Measurements from ENCODE around the gene SCUBE1. TPM values are rescaled to one million over a fixed set of nuclear protein-coding genes. Genes with fewer than 3 reads are reported as not detected.

The SCUBE1 gene
- total RNA-seq, 1 donor from 2014 or later, result not detected

- H3K4me3 ChIP-seq (ENCODE audit: low read depth, low read length), result no peak overlapping the region
- DNase-seq (ENCODE audit: low read depth), result no peak
- TF ChIP-seq, protein P1, sequence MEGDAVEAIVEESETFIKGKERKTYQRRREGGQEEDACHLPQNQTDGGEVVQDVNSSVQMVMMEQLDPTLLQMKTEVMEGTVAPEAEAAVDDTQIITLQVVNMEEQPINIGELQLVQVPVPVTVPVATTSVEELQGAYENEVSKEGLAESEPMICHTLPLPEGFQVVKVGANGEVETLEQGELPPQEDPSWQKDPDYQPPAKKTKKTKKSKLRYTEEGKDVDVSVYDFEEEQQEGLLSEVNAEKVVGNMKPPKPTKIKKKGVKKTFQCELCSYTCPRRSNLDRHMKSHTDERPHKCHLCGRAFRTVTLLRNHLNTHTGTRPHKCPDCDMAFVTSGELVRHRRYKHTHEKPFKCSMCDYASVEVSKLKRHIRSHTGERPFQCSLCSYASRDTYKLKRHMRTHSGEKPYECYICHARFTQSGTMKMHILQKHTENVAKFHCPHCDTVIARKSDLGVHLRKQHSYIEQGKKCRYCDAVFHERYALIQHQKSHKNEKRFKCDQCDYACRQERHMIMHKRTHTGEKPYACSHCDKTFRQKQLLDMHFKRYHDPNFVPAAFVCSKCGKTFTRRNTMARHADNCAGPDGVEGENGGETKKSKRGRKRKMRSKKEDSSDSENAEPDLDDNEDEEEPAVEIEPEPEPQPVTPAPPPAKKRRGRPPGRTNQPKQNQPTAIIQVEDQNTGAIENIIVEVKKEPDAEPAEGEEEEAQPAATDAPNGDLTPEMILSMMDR (conservative IDR thresholded peaks at IDR 0.05; ENCODE audit: low read depth, low read length), result no peak
These were observed 85.6 kb downstream of the SCUBE1 start for GRCh38 chr22:43257549-43257948.

DNA sequence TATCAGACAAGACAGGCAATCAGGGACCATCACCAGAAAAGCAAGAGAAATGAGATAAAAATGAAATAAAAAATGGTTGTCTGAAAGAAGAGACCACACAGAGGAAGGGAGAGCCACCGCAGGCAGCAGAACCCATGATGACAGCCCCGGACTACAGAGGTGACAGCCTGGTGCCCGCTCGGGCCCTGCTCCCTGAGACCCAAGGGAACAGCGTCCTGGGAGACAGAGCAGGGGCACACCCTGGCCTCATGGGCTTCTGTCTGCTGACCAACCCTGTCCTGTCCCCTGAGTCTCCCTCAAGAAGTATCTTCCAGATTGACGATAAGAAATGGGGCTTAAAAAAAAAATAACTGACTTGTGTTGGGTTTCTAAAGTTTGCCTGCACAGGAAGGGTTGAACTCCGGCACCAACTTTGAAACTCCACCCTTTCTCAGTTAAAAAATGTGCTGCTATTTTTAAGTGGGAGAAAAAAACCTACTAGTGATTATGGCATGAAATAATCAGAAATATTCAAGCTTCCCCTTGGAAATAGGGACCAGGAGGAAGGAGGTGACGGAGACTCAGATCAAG, 86.1 kb downstream of the SCUBE1 start:
- DNase-seq (ENCODE audit: low read depth), result no peak
- no peak overlapping the region for H3K4me3 ChIP-seq (ENCODE audit: low read depth, low read length)
- TF ChIP-seq, protein P1 (conservative IDR thresholded peaks at IDR 0.05; ENCODE audit: low read depth, low read length), result no peak

DNA sequence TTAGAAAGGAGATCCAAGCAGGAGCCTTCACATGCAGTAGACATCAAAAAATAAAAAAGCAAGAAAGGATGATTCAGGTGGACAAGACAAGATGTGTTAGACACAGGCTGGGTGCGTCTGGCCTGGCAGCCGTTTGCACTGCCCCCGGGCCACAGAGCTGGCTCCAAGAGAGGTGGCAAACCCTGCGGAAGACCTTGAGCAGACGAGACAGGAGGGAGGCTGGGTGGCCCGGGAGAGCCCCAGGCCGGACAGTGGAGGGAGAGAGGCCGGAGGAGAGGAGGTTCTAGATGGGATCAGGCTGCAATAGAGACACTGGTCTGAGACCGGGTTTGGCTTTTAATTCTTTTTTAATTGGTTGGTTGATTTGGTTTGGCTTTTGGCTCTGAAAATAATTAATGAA, 86.6 kb downstream of the SCUBE1 start:
- no peak overlapping the region for H3K4me3 ChIP-seq (ENCODE audit: low read depth, low read length)
- TF ChIP-seq, protein P1 (conservative IDR thresholded peaks at IDR 0.05; ENCODE audit: low read depth, low read length), result no peak
- DNase-seq (ENCODE audit: low read depth), result no peak

DNA sequence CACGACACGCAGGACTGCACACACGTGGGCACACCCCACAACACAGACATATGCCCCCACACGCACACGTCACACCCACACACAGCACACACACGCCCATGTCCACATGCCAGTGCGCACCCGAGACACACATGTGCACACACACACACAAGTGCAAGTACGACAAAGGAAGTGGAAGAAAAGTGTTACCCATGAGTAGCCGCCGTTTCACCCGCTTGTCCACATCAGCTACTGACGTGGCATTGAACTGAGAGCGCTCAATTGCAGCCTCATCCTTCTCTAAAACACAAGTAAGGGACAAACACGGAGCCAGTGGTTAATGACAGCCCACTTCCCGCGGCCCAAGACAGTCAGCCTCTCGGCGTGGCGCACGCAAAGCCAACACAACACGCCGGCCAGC, 87.9 kb downstream of the SCUBE1 start:
- TF ChIP-seq, protein P1 (conservative IDR thresholded peaks at IDR 0.05; ENCODE audit: low read depth, low read length), result no peak
- no peak overlapping the region for H3K4me3 ChIP-seq (ENCODE audit: low read depth, low read length)
- no peak for DNase-seq (ENCODE audit: low read depth)

DNA sequence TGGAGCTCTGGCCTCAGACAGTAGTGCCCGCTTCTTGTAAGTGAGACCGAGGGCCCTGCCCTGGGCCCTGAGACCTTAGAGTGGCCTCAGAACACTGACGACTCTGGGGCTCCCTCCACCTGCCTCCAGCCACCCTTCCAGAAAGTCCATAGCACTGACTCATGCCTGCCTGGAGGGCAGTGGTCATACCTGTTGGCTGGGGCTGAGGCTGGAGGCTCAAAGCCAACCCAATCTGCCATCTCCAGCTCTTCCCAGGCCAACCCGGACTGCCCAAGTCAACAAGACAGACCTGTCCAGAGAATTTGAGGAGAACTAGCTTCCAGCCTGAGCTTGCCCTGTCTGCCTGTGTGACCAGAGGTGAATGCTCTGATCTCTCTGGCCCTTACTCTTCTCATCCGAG, 89.3 kb downstream of the SCUBE1 start:
- no peak for DNase-seq (ENCODE audit: low read depth)
- TF ChIP-seq, protein P1 (conservative IDR thresholded peaks at IDR 0.05; ENCODE audit: low read depth, low read length), result no peak
- no peak overlapping the region for H3K4me3 ChIP-seq (ENCODE audit: low read depth, low read length)

DNA sequence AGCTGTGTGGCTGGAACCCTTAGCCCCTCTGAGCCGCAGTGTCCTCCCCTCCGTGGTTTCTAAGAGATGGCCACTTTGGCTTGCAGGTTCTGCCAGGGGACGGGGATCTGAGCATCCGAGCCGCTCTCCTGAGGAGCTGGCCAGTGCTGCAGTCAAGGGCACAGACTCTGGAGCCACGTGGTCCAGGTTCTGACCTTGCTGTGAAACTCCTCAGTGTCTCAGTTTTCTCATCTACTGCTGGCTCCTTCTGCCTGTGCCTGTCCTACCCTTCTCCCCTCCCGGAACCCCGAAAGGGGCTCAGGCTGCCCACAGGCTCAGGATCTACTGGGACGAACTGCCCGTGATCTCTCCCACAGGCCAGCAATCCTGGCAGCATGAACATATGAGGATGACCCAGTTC, 90.9 kb downstream of the SCUBE1 start:
- H3K4me3 ChIP-seq (ENCODE audit: low read depth, low read length), result no peak overlapping the region
- TF ChIP-seq, protein P1 (conservative IDR thresholded peaks at IDR 0.05; ENCODE audit: low read depth, low read length), result no peak
- no peak for DNase-seq (ENCODE audit: low read depth)

GRCh38 chr22:43249789-43250471, 93.2 kb downstream of the SCUBE1 start:
- DNase-seq (ENCODE audit: low read depth), result no peak
- TF ChIP-seq, protein P1 (conservative IDR thresholded peaks at IDR 0.05; ENCODE audit: low read depth, low read length), result no peak
- no peak overlapping the region for H3K4me3 ChIP-seq (ENCODE audit: low read depth, low read length)

Measured in epithelial cell of proximal tubule (primary cell).